Loucy (cell line): Measurements from ENCODE around the gene ZBTB34.
A peak's percentile ranks its signal among the peaks of the same experiment; 100 is the strongest.

Source experiments
- H2AFZ ChIP-seq: fragments of 200-600 bp; sonication (generic); 2 replicates; pipeline ENCODE4 v1.6.0; 2016; ENCODE audit warnings: antibody characterized with exemption, mild to moderate bottlenecking, low read length, moderate library complexity
- H3F3A ChIP-seq: fragments of 200-600 bp; 2 replicates; pipeline ENCODE4 v1.6.0; 2016; ENCODE audit warnings: antibody characterized with exemption, low read depth, mild to moderate bottlenecking
- H3K27me3 ChIP-seq: fragments of 200-600 bp; sonication (generic); 2 replicates; pipeline ENCODE4 v1.6.1; 2014; ENCODE audit warnings: low read length, mild to moderate bottlenecking; ENCODE audit not compliant: insufficient read depth, poor library complexity, severe bottlenecking
- H3K36me3 ChIP-seq: fragments of 200-600 bp; sonication (generic); 2 replicates; pipeline ENCODE4 v1.6.1; 2016; ENCODE audit warnings: low read length; ENCODE audit not compliant: insufficient read depth
- H3K4me1 ChIP-seq: fragments of 200-600 bp; sonication (generic); 2 replicates; pipeline ENCODE4 v1.5.1; 2014; ENCODE audit warnings: low read length, mild to moderate bottlenecking; ENCODE audit not compliant: insufficient read depth, poor library complexity, severe bottlenecking
- H3K4me2 ChIP-seq: fragments of 200-600 bp; sonication (generic); 2 replicates; pipeline ENCODE4 v1.6.0; 2014; ENCODE audit warnings: antibody characterized with exemption, low read length, low read depth, mild to moderate bottlenecking; ENCODE audit not compliant: poor library complexity, severe bottlenecking
- H3K4me3 ChIP-seq: fragments of 200-600 bp; sonication (generic); 2 replicates; pipeline ENCODE4 v1.5.1; 2014; ENCODE audit warnings: low read length, mild to moderate bottlenecking, mixed read lengths; ENCODE audit not compliant: poor library complexity, severe bottlenecking
- H3K79me2 ChIP-seq: fragments of 200-600 bp; sonication (generic); 2 replicates; pipeline ENCODE4 v1.6.1; 2014; ENCODE audit warnings: low read length; ENCODE audit not compliant: insufficient read depth
- H3K9ac ChIP-seq: fragments of 200-600 bp; sonication (generic); 2 replicates; pipeline ENCODE4 v1.6.0; 2014; ENCODE audit warnings: mild to moderate bottlenecking, low read depth, low read length, moderate library complexity; ENCODE audit not compliant: poor library complexity, severe bottlenecking
- H3K9me2 ChIP-seq: fragments of 200-600 bp; sonication (generic); replicated peaks from 2 replicates; pipeline ENCODE4 v1.6.1; 2016; ENCODE audit warnings: low read depth, low read length, mixed read lengths
- H3K9me3 ChIP-seq: fragments of 200-600 bp; sonication (generic); 2 replicates; pipeline ENCODE4 v1.6.1; 2014; ENCODE audit warnings: mild to moderate bottlenecking, antibody characterized with exemption, low read length, low read depth; ENCODE audit not compliant: insufficient read depth
- H4K20me1 ChIP-seq: fragments of 200-600 bp; sonication (generic); 2 replicates; pipeline ENCODE4 v1.6.0; 2014; ENCODE audit warnings: antibody characterized with exemption, low read length, mild to moderate bottlenecking; ENCODE audit not compliant: insufficient read depth, poor library complexity, severe bottlenecking
- EZH2phosphoT487 ChIP-seq: fragments of 200-600 bp; IDR thresholded peaks from 2 replicates; pipeline ENCODE4 v1.6.1; 2018; ENCODE audit warnings: antibody characterized with exemption, mild to moderate bottlenecking, moderate library complexity, borderline replicate concordance
- TF ChIP-seq, protein P1 (sequence below): fragments of 200-600 bp; sonication (generic); conservative IDR thresholded peaks from 2 replicates; pipeline ENCODE4 v1.5.1; 2014; ENCODE audit warnings: mild to moderate bottlenecking, antibody characterized with exemption, low read length

Gene ZBTB34

DNA sequence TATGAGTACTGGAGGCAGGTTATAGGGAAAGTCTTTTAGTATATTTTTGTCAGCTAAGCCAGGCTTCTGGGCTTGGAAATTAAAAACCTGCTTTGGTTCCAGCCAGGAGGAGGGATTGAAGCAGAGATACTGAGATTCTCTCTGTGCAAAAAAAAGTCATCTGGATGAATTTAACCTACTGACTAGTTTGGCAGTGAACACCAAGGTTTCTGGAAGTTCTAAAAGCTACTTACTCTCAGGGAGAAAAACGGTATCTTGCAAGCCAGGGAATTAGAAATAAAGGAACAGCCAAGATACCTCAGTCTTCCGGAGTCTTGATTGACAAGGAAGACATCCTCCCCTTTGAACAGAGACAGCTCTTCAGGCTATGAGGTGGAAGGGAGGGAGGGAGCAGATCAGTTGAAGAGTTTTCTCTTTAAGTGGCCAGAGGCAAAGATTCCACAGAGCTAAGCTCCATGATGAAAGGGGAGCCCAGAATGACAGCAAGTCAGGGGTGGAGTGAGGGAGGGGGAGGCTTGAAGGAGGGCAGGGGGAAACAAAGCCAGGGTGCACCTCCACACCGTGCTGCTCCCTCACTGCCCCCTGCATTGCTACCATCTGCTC lies 8.3 kb upstream of the ZBTB34 start:
- Histone ChIP-seq H3K27me3 (no peaks in the 10 kb centered on the region), H4K20me1 (no peaks in the 10 kb centered on the region), H3K9me2 (no peaks in the 10 kb centered on the region), H3K79me2 (no peaks in the 10 kb centered on the region), H3K9me3 (no peaks in the 10 kb centered on the region), H3K4me2 (no peak overlapping the region), H2AFZ (0 out of 2 replicates have a peak overlapping the region, but pooled peaks have one; percentile 51), H3F3A (no peaks in the 10 kb centered on the region; the same call in 1 of the 2 replicates), H3K9ac (no peak overlapping the region), H3K4me3 (no peak overlapping the region), H3K4me1 (no peaks in the 10 kb centered on the region), H3K36me3 (no peaks in the 10 kb centered on the region)
- TF ChIP-seq EZH2phosphoT487, result no peak
- TF ChIP-seq, protein P1, sequence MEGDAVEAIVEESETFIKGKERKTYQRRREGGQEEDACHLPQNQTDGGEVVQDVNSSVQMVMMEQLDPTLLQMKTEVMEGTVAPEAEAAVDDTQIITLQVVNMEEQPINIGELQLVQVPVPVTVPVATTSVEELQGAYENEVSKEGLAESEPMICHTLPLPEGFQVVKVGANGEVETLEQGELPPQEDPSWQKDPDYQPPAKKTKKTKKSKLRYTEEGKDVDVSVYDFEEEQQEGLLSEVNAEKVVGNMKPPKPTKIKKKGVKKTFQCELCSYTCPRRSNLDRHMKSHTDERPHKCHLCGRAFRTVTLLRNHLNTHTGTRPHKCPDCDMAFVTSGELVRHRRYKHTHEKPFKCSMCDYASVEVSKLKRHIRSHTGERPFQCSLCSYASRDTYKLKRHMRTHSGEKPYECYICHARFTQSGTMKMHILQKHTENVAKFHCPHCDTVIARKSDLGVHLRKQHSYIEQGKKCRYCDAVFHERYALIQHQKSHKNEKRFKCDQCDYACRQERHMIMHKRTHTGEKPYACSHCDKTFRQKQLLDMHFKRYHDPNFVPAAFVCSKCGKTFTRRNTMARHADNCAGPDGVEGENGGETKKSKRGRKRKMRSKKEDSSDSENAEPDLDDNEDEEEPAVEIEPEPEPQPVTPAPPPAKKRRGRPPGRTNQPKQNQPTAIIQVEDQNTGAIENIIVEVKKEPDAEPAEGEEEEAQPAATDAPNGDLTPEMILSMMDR, result no peak

DNA sequence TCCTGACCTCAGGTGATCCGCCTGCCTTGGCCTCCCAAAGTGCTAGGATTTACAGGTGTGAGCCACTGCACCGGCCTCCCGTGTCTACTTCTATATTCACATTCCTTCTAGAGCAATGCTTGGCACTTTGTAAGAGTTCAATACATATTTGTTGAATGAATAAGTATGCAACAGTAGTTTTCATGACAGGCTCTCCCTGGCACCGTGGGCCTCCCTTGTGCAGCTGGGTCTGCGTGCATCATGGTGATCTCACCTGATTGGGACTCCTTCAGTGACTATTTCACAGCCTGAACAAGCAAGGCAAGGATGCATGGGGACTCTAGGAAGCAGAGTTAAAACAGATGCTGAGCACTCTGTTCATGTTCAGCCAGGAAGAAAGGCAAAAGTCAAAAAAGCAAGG lies 6.8 kb upstream of the ZBTB34 start:
- H3K4me3 ChIP-seq, result no peak overlapping the region
- TF ChIP-seq, protein P1, result no peak
- no peak for TF ChIP-seq EZH2phosphoT487

DNA sequence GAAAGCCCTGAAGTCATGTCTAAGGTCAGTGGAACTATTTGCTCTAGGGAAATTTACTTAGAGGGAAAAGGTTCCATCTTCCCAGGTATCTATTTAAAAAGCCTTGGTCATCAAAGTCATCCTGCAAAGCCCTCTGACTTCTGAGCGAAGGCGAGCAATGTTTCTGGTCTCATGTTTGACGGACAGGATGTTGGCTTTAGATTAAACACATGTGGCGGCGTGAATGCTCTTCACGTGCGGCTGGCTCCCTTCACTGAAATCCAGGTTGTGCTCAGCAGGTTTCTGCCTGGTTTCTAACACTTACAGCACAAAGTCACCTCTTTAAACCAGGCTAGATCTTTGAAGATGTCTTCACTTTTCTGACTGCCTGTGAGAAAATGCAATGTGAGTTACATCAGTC lies 5.7 kb upstream of the ZBTB34 start:
- Histone ChIP-seq H3K4me1 (peaks cover 4% of the 10 kb centered on the region), H3F3A (no peaks in the 10 kb centered on the region; the same call in 1 of the 2 replicates), H3K9me3 (no peaks in the 10 kb centered on the region), H3K9me2 (no peaks in the 10 kb centered on the region), H3K36me3 (no peaks in the 10 kb centered on the region), H3K79me2 (no peaks in the 10 kb centered on the region), H3K9ac (no peak overlapping the region), H3K27me3 (no peaks in the 10 kb centered on the region), H3K4me3 (no peak overlapping the region), H4K20me1 (no peaks in the 10 kb centered on the region), H3K4me2 (no peak overlapping the region), H2AFZ (no peak overlapping the region)
- no peak for TF ChIP-seq EZH2phosphoT487
- TF ChIP-seq, protein P1, result no peak

More for the DNA sequence above, 6.8 kb upstream of the ZBTB34 start:
- H3K9me3 ChIP-seq, result no peaks in the 10 kb centered on the region
- no peaks in the 10 kb centered on the region for H3K9me2 ChIP-seq
- no peaks in the 10 kb centered on the region for H4K20me1 ChIP-seq
- H3F3A ChIP-seq, result no peaks in the 10 kb centered on the region; the same call in 1 of the 2 replicates
- H3K36me3 ChIP-seq, result no peaks in the 10 kb centered on the region
- H3K9ac ChIP-seq, result no peak overlapping the region
- no peaks in the 10 kb centered on the region for H3K27me3 ChIP-seq
- no peaks in the 10 kb centered on the region for H3K4me1 ChIP-seq
- H3K79me2 ChIP-seq, result no peaks in the 10 kb centered on the region
- H3K4me2 ChIP-seq, result no peak overlapping the region
- H2AFZ ChIP-seq, result no peak overlapping the region
